Measurements from ENCODE around the gene ARAP1.

The ARAP1 gene

DNA sequence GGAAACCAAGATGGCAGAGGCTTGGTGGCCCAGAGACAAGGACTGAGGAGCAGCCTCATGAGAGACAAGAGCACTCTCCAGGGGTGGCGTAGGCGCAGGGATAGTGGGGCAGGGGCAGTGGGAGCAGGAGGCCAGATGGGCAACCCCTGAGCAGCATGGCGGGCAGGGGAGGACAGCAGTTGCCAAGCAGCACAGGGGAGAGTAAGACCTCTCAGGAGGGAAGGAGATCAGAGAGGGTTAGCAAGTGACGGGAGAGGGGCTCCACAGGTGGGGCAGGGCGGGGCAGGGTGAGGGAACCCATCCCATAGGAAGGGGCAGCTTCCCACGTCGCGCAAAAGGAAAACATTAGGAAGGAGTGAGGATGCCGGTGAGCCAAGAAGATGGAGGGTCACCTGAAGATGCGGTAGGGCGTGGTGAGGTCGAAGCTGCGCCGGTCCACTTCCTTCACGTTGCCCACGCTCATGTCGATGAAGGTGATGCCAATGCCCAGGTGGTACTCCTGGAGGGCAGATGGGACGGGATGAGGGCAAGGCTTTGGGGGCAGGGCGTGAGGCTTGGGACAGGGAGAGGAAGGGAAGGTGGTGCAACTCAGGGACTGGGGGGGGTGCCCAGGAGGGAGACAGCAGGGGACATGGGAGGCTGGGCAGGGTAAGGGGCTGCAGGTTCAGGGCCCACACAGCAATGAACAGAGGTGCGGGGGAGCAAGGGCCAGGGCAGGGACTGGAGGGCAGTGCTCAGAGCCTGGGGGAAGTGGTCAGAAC lies 42.5 kb downstream of the ARAP1 start:
- in situ Hi-C loops (cut with HindIII; ENCODE audit: low sequenced_read_pairs) = no loop called here

DNA sequence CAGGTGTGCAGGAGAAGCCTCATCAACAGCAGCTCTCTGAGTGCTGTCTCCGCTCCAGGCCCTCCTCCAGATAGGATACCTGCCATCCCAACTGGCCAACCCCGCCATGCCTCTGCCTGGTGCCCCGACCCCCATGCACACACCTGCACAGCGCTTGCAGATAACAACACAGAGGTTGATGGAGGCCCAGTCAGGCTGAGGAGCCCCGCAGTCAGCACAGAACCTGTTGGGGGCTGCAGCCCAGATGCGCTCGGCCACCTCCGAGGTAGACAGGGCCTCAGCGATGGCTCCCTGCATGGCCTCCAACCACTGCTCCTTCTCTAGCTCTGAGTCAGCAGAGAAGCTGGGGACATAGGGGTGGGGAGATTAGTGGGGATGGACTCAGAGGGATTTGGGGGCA lies 45.2 kb downstream of the ARAP1 start:
- in situ Hi-C loops (cut with HindIII; ENCODE audit: low sequenced_read_pairs) = no loop called here

DNA sequence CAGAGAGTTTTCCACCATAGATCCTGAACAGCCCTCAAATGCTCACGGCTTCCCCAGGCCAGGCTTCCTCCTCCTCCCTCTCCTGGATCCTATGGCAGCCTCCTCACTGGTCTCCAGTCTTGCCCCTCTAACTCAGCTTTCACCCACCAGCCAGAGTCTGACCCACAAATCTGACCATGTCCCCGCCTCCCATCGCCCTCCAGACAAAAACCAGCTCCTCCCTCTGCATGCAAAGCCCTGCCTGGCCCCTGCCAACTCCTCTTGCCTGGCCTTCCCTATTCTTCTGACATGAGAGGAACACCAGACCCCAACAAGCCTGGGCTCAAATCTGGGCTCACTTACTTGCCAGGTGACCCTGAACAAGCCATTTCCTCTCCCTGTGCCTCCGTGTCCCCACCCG lies 45.6 kb downstream of the ARAP1 start:
- in situ Hi-C loops (cut with HindIII; ENCODE audit: low sequenced_read_pairs) = no loop called here

DNA sequence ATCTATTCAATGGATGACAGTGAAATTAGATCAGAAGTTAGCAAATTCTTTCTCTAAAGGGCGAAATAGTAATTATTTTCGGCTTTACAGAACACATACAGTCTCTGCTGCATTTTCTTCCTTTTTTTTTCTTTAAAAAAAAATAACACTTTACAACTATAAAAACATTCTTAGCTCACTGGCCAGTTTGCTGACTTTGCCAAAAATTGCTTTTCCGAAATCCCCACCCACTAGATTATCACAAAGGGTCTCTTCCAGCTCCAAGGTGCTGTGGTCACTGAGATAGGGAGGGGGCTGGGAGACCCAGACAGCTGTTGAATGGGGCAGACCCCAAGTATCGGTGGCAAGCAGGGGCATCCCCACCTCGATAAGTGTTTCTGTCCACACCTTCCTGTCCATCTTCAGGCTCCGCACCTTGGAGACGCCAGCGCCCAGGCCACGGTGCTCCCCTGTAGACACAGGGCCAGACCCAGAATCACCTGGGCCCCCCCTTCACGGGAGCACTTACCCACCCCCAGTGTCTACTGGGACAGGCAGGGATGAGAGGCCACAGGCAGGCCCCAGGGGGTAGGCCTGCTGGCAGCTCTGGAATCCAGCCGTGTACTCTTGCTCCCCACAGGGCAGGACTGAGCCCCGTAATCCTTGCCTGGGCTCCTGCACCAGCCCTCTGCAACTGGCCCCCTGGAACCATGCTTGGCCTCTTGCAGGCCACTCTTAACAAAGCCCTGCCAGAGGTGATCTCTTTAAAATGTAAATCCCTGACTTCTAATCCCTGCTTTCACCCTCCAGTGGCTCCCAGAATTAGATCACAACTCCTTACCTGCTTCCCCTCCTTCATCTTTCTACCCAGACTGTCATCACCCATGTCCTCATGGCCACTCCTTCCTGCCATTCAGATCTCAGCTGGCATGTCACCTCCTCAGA lies 46.5 kb downstream of the ARAP1 start:
- in situ Hi-C loops (cut with HindIII; ENCODE audit: low sequenced_read_pairs) = no loop called here

DNA sequence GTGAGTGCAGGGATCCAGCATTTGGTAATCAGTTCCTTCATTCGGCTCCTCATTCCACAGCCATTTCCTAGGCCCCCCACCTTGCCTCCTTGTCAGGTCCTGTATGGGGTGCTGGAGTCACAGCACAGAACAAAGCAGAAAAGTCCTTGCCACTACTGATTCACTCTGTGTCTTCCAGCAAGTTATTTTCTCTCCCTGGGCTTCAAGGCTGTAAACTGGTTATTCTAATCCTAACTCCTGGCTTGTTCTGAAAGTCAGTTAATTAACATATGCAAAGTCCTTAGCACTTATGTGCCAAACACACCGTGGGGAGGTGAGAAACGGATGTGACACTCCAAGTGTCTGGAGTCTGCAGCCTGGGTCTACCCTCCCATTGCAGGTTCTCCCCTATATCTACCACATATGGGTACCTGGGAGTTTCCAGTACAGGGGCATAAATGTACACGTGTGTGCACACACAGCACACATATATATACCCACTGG lies 47.4 kb downstream of the ARAP1 start:
- in situ Hi-C loops (cut with HindIII; ENCODE audit: low sequenced_read_pairs) = no loop called here

DNA sequence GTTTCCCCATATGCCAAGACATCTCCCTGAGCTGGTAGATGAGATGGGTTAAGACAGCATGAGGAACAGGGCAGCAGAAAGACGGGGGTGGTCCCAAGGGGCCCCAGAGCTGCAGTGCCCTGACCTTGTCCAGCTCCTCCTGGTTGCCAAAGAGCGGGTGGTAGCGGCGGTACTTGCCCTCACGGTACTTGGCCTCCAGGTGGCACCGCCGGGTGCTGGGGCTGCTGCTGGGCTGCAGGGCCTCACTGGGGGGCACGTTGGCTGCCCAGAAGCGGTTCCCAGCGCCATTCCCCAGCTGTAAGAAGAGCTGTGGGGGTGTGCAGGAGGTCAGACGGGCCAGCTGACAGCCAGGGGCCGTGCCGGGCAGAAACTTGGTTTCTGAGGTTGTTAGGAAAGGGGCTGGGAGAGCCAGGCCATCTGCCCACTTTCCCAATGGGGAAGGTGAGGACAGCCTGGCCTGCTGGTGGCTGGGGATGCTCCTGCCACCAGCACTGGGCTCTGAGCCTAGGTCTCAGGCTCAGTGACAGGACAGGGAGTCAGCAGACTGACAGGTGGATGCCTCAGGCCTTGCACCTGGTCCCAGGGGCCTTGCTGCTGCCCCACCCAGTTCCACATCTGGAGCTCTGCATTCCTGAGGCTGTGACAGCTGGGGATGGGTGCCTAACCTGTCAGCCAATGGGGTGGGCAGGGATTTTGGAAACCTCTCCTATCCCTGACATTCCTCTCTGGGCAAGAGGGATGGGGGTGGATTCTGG lies 48.0 kb downstream of the ARAP1 start:
- in situ Hi-C loops (cut with HindIII; ENCODE audit: low sequenced_read_pairs) = no loop called here

DNA sequence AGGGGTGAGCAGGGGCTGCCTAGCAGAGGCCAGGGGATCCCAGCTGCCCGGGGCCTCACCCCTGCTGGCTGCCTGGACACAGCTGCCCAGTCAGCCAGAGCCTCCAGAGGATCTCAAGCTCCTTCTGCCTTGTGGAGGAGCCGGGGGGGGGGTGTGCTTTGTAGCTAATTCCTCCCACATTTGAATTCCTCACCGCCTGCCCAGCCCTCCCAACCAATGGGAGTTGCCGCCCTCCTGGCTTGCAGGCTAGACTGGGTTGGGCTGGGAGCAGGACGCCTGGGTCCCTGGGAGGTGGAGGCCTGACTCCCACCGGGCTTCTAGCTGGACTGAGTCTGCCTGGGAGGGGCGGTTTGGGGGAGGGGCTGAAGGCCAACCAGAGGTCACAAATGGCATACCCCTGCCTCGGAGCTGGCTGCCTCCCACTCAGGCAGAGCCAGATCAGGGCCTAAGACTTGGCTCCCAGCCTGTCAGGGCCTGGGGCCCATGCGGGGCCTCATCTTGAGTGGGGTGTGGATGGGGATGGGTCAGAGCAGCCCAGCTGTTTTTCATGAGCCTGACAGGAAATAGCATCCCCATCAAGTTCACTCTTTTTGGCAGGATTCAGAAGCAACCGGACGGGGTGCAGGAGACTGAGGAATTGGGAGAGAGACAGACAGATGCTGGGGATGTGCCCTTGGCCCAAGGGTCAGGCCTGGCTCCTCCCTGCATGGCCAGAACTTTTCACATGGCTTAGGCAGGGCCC lies 48.8 kb downstream of the ARAP1 start:
- in situ Hi-C loops (cut with HindIII; ENCODE audit: low sequenced_read_pairs) = no loop called here

DNA sequence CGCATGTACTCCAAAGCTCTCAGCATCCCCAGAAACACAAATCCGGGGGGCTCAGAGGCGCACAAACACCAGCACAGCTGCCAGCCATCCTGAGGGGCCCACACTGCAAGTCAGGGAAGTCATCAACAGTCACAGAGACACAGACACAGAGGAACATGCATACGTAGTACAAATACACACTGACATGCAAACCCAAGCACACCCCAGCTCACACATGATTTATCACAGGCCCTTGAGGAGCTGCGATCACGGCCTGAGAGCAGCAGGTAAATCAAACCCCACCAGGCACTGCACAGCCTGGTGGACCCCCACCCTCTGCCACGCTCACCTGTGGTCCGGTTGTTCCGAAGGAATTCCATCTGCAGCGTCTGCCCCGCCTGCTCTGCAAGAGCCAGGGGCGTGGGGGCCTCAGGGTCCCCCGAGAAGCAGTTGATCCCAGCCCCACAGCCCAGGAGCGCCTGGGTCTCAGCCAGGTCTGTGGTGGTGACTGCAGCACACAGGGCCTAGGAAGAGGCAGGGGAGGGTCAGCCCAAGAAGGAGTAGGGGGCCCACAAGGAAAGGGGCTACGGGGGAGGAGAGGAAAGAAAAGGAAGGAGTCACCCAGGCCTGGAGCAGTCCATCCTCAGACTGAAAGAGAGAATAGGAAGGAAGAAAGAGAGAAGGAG lies 49.5 kb downstream of the ARAP1 start:
- in situ Hi-C loops (cut with HindIII; ENCODE audit: low sequenced_read_pairs) = no loop called here

- in situ Hi-C loops (cut with HindIII; ENCODE audit: low sequenced_read_pairs) = no loop called here
Observed at GRCh38 chr11:72702096-72702495, 50.1 kb downstream of the ARAP1 start.

DNA sequence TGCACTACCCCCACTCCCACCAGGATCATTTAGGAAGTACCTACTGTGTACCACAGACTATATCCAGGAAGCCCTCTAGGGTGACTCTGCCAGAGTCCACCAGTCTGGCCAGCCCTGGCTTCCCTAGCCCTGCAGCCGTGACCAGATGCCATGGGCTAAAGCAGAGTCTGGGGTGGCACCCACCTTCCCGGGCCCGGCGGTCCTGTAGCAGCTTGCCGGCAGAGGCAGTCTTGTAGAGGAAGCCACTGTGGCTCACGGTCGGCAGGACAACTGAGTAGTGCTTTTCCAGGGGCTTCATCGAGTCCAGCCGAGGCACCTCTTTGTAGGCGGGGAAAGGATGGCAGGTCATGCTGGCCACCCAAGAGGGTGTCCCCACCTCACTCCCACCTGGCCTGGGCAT lies 50.7 kb downstream of the ARAP1 start:
- in situ Hi-C loops (cut with HindIII; ENCODE audit: low sequenced_read_pairs) = no loop called here

- in situ Hi-C loops (cut with HindIII; ENCODE audit: low sequenced_read_pairs) = no loop called here
Observed at GRCh38 chr11:72700146-72700545, 52.1 kb downstream of the ARAP1 start.

- in situ Hi-C loops (cut with HindIII; ENCODE audit: low sequenced_read_pairs) = no loop called here
Observed at GRCh38 chr11:72697814-72698213, 54.4 kb downstream of the ARAP1 start.

GRCh38 chr11:72696866-72697700 lies 55.1 kb downstream of the ARAP1 start:
- in situ Hi-C loops (cut with HindIII; ENCODE audit: low sequenced_read_pairs) = no loop called here

DNA sequence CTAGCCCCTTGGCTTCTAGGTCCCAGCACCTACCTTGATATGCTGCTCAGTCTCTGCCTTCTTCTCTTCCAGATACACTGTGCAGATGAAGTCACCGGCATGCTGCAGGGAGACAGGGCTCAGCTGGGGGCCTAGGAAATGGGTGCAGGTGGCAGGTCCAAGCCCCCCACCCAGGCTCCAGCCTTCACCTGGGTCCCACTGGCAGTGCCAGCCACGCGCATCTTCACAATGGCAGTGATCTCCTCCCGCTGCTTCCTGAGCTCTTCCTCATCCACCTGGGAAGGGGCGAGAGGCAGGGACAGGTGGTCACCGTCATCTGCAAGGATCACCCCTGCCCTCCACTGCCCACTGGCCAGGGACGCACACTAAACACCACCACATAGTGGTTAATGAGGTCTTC lies 56.9 kb downstream of the ARAP1 start:
- in situ Hi-C loops (cut with HindIII; ENCODE audit: low sequenced_read_pairs) = no loop called here

- in situ Hi-C loops (cut with HindIII; ENCODE audit: low sequenced_read_pairs) = loop anchor here (5.0 kb wide), 3 partner anchors 41 to 71 kb away; partner anchors contain the start of gene ARAP1
Observed at GRCh38 chr11:72693271-72693968, 58.8 kb downstream of the ARAP1 start.

DNA sequence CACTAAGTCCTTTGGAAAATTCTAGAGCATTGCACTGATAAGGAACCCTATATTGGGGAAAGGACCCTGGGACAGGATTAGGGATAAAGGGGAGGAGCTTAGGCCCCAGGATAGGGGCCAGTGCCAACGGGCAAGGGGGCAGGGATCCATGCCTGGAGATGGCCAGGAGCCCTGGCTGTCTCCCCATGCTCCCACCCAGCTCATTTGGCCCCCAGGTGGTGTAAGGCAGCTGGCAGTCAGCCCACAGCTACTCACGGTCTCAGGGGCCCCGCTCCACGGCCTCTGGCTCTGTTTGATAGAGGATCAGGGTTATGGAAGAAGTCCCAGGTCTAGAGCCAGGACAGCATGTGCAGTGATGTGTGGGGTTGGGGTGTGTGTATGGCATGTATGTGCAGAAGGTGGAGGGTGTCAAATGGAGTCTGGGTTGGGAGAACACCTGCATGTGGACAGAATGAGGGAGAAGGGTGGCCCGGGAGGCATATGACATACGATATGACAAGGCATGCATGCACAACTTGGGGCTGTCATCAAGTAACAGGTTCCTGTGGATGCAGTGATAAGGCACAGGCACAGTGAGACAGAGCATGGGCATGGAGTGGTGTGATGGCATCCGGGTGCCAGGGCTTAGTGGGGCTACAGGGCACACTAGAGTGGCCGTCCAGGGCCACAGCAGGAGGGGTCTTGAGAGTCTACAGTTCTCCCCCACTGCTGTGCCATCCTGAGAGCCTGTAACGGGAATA lies 59.5 kb downstream of the ARAP1 start:
- in situ Hi-C loops (cut with HindIII; ENCODE audit: low sequenced_read_pairs) = loop anchor here (5.0 kb wide), 3 partner anchors 40 to 70 kb away; partner anchors contain the start of gene ARAP1

DNA sequence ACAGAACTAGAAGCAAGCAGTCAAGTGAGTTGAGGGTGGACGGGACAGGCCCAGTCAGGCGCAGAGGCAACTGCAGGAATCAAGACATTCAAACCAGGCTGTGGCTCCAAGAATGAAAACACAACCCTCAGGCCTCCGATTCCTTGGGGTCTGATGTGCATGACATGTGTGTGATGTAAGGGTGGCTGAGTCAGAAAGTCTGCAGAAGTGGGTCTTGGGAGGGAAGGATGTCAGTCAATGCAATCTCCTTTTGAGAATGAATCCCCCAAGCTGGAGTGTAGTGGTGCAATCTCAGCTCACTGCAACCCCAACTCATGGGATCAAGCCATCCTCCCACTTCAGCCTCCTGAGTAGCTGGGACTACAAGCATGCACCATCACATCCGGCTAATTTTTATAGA lies 62.0 kb downstream of the ARAP1 start:
- in situ Hi-C loops (cut with HindIII; ENCODE audit: low sequenced_read_pairs) = loop anchor here (5.0 kb wide), 3 partner anchors 38 to 68 kb away; partner anchors contain the start of gene ARAP1

DNA sequence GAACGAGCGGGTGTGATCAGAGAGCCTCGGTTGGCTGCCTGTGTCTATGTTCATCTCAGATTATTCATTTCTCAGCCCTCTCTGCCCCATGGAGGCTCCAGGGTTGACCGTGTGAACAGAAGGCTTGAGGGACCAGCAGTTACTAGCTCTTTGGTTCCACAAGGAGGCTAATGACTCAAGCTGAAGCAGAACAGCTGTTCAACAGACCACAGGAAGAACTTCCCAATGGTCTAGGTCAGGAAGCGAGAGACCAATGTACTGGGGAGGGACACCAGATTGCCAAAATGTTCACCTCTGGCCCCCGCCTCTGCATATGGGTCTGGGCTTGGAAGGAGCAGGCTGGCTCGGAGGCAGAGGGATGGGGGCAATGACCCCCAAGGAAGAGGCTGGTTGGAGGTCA lies 63.3 kb downstream of the ARAP1 start:
- in situ Hi-C loops (cut with HindIII; ENCODE audit: low sequenced_read_pairs) = no loop called here

Data from endothelial cell of hepatic sinusoid (primary cell).